GM23248 (cell line): ENCODE data around the gene RARA. TPM values are rescaled to one million over a fixed set of nuclear protein-coding genes. Genes with fewer than 3 reads are reported as not detected.
"Not testable (repeated sequence)": the region's sequence is repeated elsewhere in the genome, so short reads cannot be mapped to it uniquely, and the experiment has no call there.

ENCODE experiments used
- DNase-seq: peaks from one replicate; pipeline ENCODE4 v3.0.0-alpha.2; 2015
- H2AFZ ChIP-seq: fragments of 200-600 bp; sonication (generic); 2 replicates; pipeline ENCODE4 v1.6.1; 2016; ENCODE audit warnings: antibody characterized with exemption
- H3F3A ChIP-seq: fragments of 200-600 bp; sonication (generic); 2 replicates; pipeline ENCODE4 v1.6.1; 2016; ENCODE audit warnings: mild to moderate bottlenecking, antibody characterized with exemption, mixed run types; ENCODE audit not compliant: insufficient read depth
- H3K27ac ChIP-seq: fragments of 200-600 bp; sonication (generic); 2 replicates; pipeline ENCODE4 v1.5.1; 2016; ENCODE audit warnings: mild to moderate bottlenecking
- H3K27me3 ChIP-seq: fragments of 200-600 bp; sonication (generic); replicated peaks from 2 replicates; pipeline ENCODE4 v1.6.1; 2016; ENCODE audit warnings: mild to moderate bottlenecking; ENCODE audit not compliant: insufficient read depth
- H3K36me3 ChIP-seq: fragments of 200-600 bp; sonication (generic); 2 replicates; pipeline ENCODE4 v1.6.1; 2016; ENCODE audit warnings: low read depth, mild to moderate bottlenecking
- H3K4me1 ChIP-seq: fragments of 200-600 bp; sonication (generic); 2 replicates; pipeline ENCODE4 v1.6.1; 2016; ENCODE audit warnings: mild to moderate bottlenecking; ENCODE audit not compliant: insufficient read depth
- H3K4me2 ChIP-seq: fragments of 200-600 bp; sonication (generic); one replicate; pipeline ENCODE4 v1.6.1; 2016; ENCODE audit warnings: mild to moderate bottlenecking; ENCODE audit not compliant: unreplicated experiment
- H3K4me3 ChIP-seq: fragments of 200-600 bp; sonication (generic); 2 replicates; pipeline ENCODE4 v1.5.1; 2016; ENCODE audit warnings: mild to moderate bottlenecking
- H3K79me2 ChIP-seq: fragments of 200-600 bp; sonication (generic); 2 replicates; pipeline ENCODE4 v1.6.1; 2016; ENCODE audit warnings: mild to moderate bottlenecking; ENCODE audit not compliant: insufficient read depth
- H3K9ac ChIP-seq: fragments of 200-600 bp; sonication (generic); 2 replicates; pipeline ENCODE4 v1.6.1; 2016; ENCODE audit warnings: mild to moderate bottlenecking
- H3K9me2 ChIP-seq: fragments of 200-600 bp; sonication (generic); 2 replicates; pipeline ENCODE4 v1.6.1; 2016; ENCODE audit warnings: mixed run types, mild to moderate bottlenecking, moderate library complexity; ENCODE audit not compliant: insufficient read depth
- H3K9me3 ChIP-seq: fragments of 200-600 bp; sonication (generic); one replicate; pipeline ENCODE4 v1.6.1; 2017; ENCODE audit warnings: low read depth
- H4K20me1 ChIP-seq: fragments of 200-600 bp; sonication (generic); 2 replicates; pipeline ENCODE4 v1.6.0; 2016; ENCODE audit not compliant: insufficient read depth
- EZH2 ChIP-seq: fragments of 200-600 bp; sonication (generic); IDR thresholded peaks from 2 replicates; pipeline ENCODE4 v1.6.1; 2018; ENCODE audit warnings: antibody characterized with exemption, mild to moderate bottlenecking; ENCODE audit not compliant: insufficient read depth, poor library complexity, severe bottlenecking
- EZH2phosphoT487 ChIP-seq: fragments of 200-600 bp; sonication (generic); IDR thresholded peaks from 2 replicates; pipeline ENCODE4 v1.6.1; 2018; ENCODE audit warnings: antibody characterized with exemption, moderate library complexity, mild to moderate bottlenecking, low read depth; ENCODE audit not compliant: insufficient read depth
- WGBS, 2 experiments: methylation state at CpG; one replicate each; pipeline ENCODE4 v1.1.6; 2015 to 2017; ENCODE audit warnings: low lambda C conversion rate in 2 of 2, low coverage in 1 of 2; ENCODE audit errors: missing lambda C conversion rate in 2 of 2; 5-methylcytosine and 5-hydroxymethylcytosine counted together
- in situ Hi-C: fragments of 300-500 bp; cut with MboI; formaldehyde crosslinking; loops from 2 replicates; pipeline ENCODE4 v1.15.0; 2020
- polyA plus RNA-seq: library from polyadenylated mRNA; unstranded; fragments of >200 nt; fragmentation: Nextera tagmentation; extraction: Ambion mirVana; gene quantifications from 2 replicates; pipeline ENCODE4 v1.2.1, GENCODE V29; 2016
- total RNA-seq: library from RNA; depleted of rRNA; stranded (reverse); fragments of >200 nt; shearing (Covaris generic); gene quantifications from 2 replicates; pipeline ENCODE4 v1.2.3, GENCODE V29; 2014

Gene RARA
- total and polyA plus RNA-seq, 2 experiments from 2014 or later, result 23.7 to 38.9 TPM

- Histone ChIP-seq H2AFZ (no peak overlapping the region), H3K36me3 (no peaks in the 10 kb centered on the region), H3K79me2 (no peaks in the 10 kb centered on the region), H3K4me2 (no peak overlapping the region), H3K4me3 (no peak overlapping the region), H4K20me1 (no peaks in the 10 kb centered on the region), H3K27me3 (no peaks in the 10 kb centered on the region), H3K9ac (no peak overlapping the region), H3K9me2 (no peaks in the 10 kb centered on the region), H3K9me3 (no peaks in the 10 kb centered on the region), H3K4me1 (no peaks in the 10 kb centered on the region), H3K27ac (no peak overlapping the region), H3F3A (no peaks in the 10 kb centered on the region)
- no peak for DNase-seq
- TF ChIP-seq EZH2 (no peak), EZH2phosphoT487 (no peak)
- WGBS, 2 experiments, result 92 to 96% methylated on average over 2 of the region's 2 CpGs
- in situ Hi-C loops, result loop anchor here (25.0 kb wide), 1 partner anchor 415 kb away; the partner anchor contains the start of genes KRT27 and KRT28
Measured at GRCh38 chr17:40372031-40372430, 63.1 kb downstream of the RARA start.

GRCh38 chr17:40372644-40373043, 63.7 kb downstream of the RARA start:
- not testable (repeated sequence) for H3K4me2 ChIP-seq, H3K4me3 ChIP-seq, H3K9me2 ChIP-seq, H3K4me1 ChIP-seq, H2AFZ ChIP-seq, H3K79me2 ChIP-seq, H3K9ac ChIP-seq, DNase-seq, H4K20me1 ChIP-seq, H3K9me3 ChIP-seq, H3K27me3 ChIP-seq, H3K36me3 ChIP-seq, H3F3A ChIP-seq
- WGBS, 2 experiments, result 70 to 75% methylated on average over 4 of the region's 4 CpGs
- H3K27ac ChIP-seq, result peak overlapping the region; percentile 35
- in situ Hi-C loops, result loop anchor here (25.0 kb wide), 1 partner anchor 415 kb away; the partner anchor contains the start of genes KRT27 and KRT28

GRCh38 chr17:40373324-40373723, 64.3 kb downstream of the RARA start:
- H2AFZ ChIP-seq, result no peak overlapping the region
- H3K27me3 ChIP-seq, result no peaks in the 10 kb centered on the region
- H3K4me1 ChIP-seq, result no peaks in the 10 kb centered on the region
- DNase-seq, result peak; percentile 76
- no peaks in the 10 kb centered on the region for H4K20me1 ChIP-seq
- no peak overlapping the region for H3K4me2 ChIP-seq
- H3K9ac ChIP-seq, result no peak overlapping the region
- no peaks in the 10 kb centered on the region for H3K9me2 ChIP-seq
- 55% methylated on average over 4 of the region's 4 CpGs for WGBS, 2 experiments
- in situ Hi-C loops, result loop anchor here (25.0 kb wide), 1 partner anchor 414 kb away; the partner anchor contains the start of genes KRT27 and KRT28
- H3K4me3 ChIP-seq, result no peak overlapping the region
- H3K9me3 ChIP-seq, result no peaks in the 10 kb centered on the region
- H3K79me2 ChIP-seq, result no peaks in the 10 kb centered on the region
- H3F3A ChIP-seq, result no peaks in the 10 kb centered on the region
- peak overlapping the region; percentile 35 for H3K27ac ChIP-seq
- TF ChIP-seq EZH2, result no peak
- TF ChIP-seq EZH2phosphoT487, result no peak
- H3K36me3 ChIP-seq, result no peaks in the 10 kb centered on the region

GRCh38 chr17:40373999-40374398, 65.0 kb downstream of the RARA start:
- Histone ChIP-seq H3K4me3 (no peak overlapping the region), H3K27ac (no peak overlapping the region), H3K79me2 (no peaks in the 10 kb centered on the region), H3K36me3 (no peaks in the 10 kb centered on the region), H2AFZ (no peak overlapping the region), H4K20me1 (no peaks in the 10 kb centered on the region), H3K9ac (no peak overlapping the region), H3K9me3 (no peaks in the 10 kb centered on the region), H3K4me1 (no peaks in the 10 kb centered on the region), H3K9me2 (no peaks in the 10 kb centered on the region), H3F3A (no peaks in the 10 kb centered on the region), H3K27me3 (no peaks in the 10 kb centered on the region), H3K4me2 (no peak overlapping the region)
- no peak for DNase-seq
- 89 to 92% methylated on average over 8 of the region's 8 CpGs for WGBS, 2 experiments
- TF ChIP-seq EZH2phosphoT487 (no peak), EZH2 (no peak)
- in situ Hi-C loops, result loop anchor here (25.0 kb wide), 1 partner anchor 413 kb away; the partner anchor contains the start of genes KRT27 and KRT28
